HG03196 (cell line): Measurements from ENCODE around the gene LIF.

ENCODE experiments used
- ATAC-seq: cut with Tn5 transposase; IDR thresholded peaks from one replicate; pipeline ENCODE4 v1.9.1; 2021; ENCODE audit not compliant: unreplicated experiment

Gene LIF

GRCh38 chr22:30245985-30246813 lies at the start of gene LIF:
Gene LIF, minus strand, starts transcription at chr22:30246759. Its CDS starts 64 bp downstream, at chr22:30246695.
- ATAC-seq, result no peak

GRCh38 chr22:30296324-30296723 lies 49.8 kb upstream of the LIF start:
- no peak for ATAC-seq

GRCh38 chr22:30295576-30295975 lies 49.0 kb upstream of the LIF start:
- ATAC-seq, result no peak

- ATAC-seq, result no peak
Observed at GRCh38 chr22:30294830-30295229, 48.3 kb upstream of the LIF start.

- ATAC-seq, result no peak
Observed at GRCh38 chr22:30294066-30294465, 47.5 kb upstream of the LIF start.

- no peak for ATAC-seq
Observed at GRCh38 chr22:30293026-30293425, 46.5 kb upstream of the LIF start.

- ATAC-seq, result no peak
Observed at GRCh38 chr22:30292069-30292970, 45.8 kb upstream of the LIF start.

GRCh38 chr22:30291058-30291892 lies 44.7 kb upstream of the LIF start:
- no peak for ATAC-seq

- ATAC-seq, result no peak
Observed at GRCh38 chr22:30290342-30291057, 43.9 kb upstream of the LIF start.

- ATAC-seq, result no peak
Observed at GRCh38 chr22:30289980-30290313, 43.4 kb upstream of the LIF start.

- ATAC-seq, result peak; percentile 47
Observed at GRCh38 chr22:30289141-30289979, 42.8 kb upstream of the LIF start, which contains the start of gene CASTOR1. Gene CASTOR1, minus strand, starts transcription at chr22:30289505. Its CDS starts 8 bp downstream, at chr22:30289497.

- ATAC-seq, result no peak
Observed at GRCh38 chr22:30288419-30289140, 42.0 kb upstream of the LIF start.

GRCh38 chr22:30287648-30288418 lies 41.3 kb upstream of the LIF start:
- ATAC-seq, result no peak

GRCh38 chr22:30286813-30287647 lies 40.5 kb upstream of the LIF start:
- ATAC-seq, result no peak

GRCh38 chr22:30286331-30286730 lies 39.8 kb upstream of the LIF start:
- no peak for ATAC-seq

- no peak for ATAC-seq
Observed at GRCh38 chr22:30285846-30286200, 39.3 kb upstream of the LIF start.

- ATAC-seq, result no peak
Observed at GRCh38 chr22:30285176-30285845, 38.8 kb upstream of the LIF start.
